ENCODE data around the gene KRTAP10-4. TPM values are rescaled to one million over a fixed set of nuclear protein-coding genes. Genes with fewer than 3 reads are reported as not detected.

The KRTAP10-4 gene
- total and polyA plus RNA-seq, 2 donors (not counting 3 experiments of a cell fraction or from before 2014, with no cell fraction given) = not detected

DNA sequence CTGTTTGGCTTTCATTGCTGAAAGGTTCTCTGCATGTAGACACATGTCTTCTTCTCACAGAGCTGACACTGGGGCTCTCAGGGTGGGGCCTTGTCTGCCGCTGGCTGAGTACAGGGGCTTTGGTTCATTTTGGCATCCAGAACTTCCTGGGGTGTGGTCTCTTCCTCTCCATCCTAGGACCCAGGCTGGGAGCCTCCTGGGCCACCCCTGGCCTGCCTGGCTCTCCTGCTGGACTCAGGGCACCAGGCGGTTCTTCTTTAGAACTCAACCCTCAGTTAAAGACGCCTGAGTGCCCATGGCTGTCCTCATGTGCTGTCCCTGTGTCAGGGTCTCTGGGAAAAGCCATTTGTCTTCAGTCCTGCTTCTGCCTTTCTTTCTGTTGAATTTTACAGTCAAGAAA lies 12.4 kb downstream of the KRTAP10-4 start:
- no peaks in the 10 kb centered on the region for H3K9me3 ChIP-seq (replicated peaks; ENCODE audit: control insufficient read depth, insufficient read depth, low read length)
- H3K4me3 ChIP-seq (replicated peaks in 1 of 3; ENCODE audit: insufficient read depth in 1 of 3, low read depth in 1 of 3, low read length in 3 of 3) = no peak overlapping the region
- no peaks in the 10 kb centered on the region for H3K36me3 ChIP-seq (ENCODE audit: control insufficient read depth in 2 of 2, extremely low read depth in 1 of 2, insufficient read depth in 2 of 2, low read length in 2 of 2)
- no peaks in the 10 kb centered on the region for H3K79me2 ChIP-seq (ENCODE audit: control insufficient read depth, insufficient read depth, low read length)
- ChIA-PET POLR2A (no interaction called here), CTCF (no interaction called here)
- no peaks in the 10 kb centered on the region for H3K9me1 ChIP-seq (replicated peaks; ENCODE audit: control insufficient read depth, extremely low read depth, insufficient read depth, low read length)
- FAIRE-seq = no peak
- H3K9ac ChIP-seq (replicated peaks; ENCODE audit: extremely low read depth, insufficient read depth, low read length) = no peak overlapping the region
- BruUV-seq (replicated peaks) = no TSS peak
- dilution Hi-C loops (cut with MboI; ENCODE audit: extremely low pct_ligation_motif_present, low sequenced_read_pairs) = no loop called here
- H3K27me3 ChIP-seq (ENCODE audit: control insufficient read depth in 2 of 2, insufficient read depth in 2 of 2, low read length in 2 of 2) = peaks cover 3 to 8% of the 10 kb centered on the region in 2 experiments
- no peak for DNase-seq (ENCODE audit: low read depth, low spot score)
- TF ChIP-seq FOS (IDR thresholded peaks at IDR 0.05; ENCODE audit: borderline replicate concordance, insufficient read depth, low read length) (no peak), JUN (IDR thresholded peaks at IDR 0.05; ENCODE audit: borderline replicate concordance, insufficient read depth, insufficient read length, low read depth) (no peak), POLR2AphosphoS5 (IDR thresholded peaks at IDR 0.05; ENCODE audit: insufficient read depth, low read depth, low read length) (no peak), EZH2 (IDR thresholded peaks at IDR 0.05; ENCODE audit: borderline replicate concordance, low read depth, low read length, severe bottlenecking) (no peak), POLR2A (IDR thresholded peaks at IDR 0.05; ENCODE audit: low read depth, low read length) (no peak), GATA2 (IDR thresholded peaks at IDR 0.05; ENCODE audit: insufficient read depth, insufficient read length, low read depth, low read length) (no peak), MYC (IDR thresholded peaks at IDR 0.05; ENCODE audit: low read depth, low read length) (no peak)
- TF ChIP-seq, protein P1, sequence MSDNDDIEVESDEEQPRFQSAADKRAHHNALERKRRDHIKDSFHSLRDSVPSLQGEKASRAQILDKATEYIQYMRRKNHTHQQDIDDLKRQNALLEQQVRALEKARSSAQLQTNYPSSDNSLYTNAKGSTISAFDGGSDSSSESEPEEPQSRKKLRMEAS (IDR thresholded peaks at IDR 0.05; ENCODE audit: insufficient read depth, insufficient read length) = no peak
- TF ChIP-seq, protein P2, sequence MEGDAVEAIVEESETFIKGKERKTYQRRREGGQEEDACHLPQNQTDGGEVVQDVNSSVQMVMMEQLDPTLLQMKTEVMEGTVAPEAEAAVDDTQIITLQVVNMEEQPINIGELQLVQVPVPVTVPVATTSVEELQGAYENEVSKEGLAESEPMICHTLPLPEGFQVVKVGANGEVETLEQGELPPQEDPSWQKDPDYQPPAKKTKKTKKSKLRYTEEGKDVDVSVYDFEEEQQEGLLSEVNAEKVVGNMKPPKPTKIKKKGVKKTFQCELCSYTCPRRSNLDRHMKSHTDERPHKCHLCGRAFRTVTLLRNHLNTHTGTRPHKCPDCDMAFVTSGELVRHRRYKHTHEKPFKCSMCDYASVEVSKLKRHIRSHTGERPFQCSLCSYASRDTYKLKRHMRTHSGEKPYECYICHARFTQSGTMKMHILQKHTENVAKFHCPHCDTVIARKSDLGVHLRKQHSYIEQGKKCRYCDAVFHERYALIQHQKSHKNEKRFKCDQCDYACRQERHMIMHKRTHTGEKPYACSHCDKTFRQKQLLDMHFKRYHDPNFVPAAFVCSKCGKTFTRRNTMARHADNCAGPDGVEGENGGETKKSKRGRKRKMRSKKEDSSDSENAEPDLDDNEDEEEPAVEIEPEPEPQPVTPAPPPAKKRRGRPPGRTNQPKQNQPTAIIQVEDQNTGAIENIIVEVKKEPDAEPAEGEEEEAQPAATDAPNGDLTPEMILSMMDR (IDR thresholded peaks at IDR 0.05; ENCODE audit: extremely low read depth in 1 of 2, insufficient read depth in 1 of 2, low read depth in 1 of 2, low read length in 2 of 2) = no peak
- intact Hi-C loops (cut with micrococcal nuclease) = no loop called here
- H3K4me2 ChIP-seq (ENCODE audit: insufficient read depth, low read length) = no peak overlapping the region
- H3K27ac ChIP-seq (ENCODE audit: insufficient read depth, low read depth, low read length) = no peak overlapping the region
- H4K20me1 ChIP-seq (replicated peaks; ENCODE audit: control insufficient read depth, extremely low read depth, insufficient read depth, low read length) = no peaks in the 10 kb centered on the region
- no peaks in the 10 kb centered on the region for H3K4me1 ChIP-seq (ENCODE audit: control insufficient read depth, extremely low read depth, insufficient read depth, low read length)
- H2AFZ ChIP-seq (ENCODE audit: low read depth, low read length) = no peak overlapping the region

All from endothelial cell of umbilical vein (primary cell).